T-cell (primary cell): ENCODE measurements around the gene SLC5A10. TPM values are rescaled to one million over a fixed set of nuclear protein-coding genes. Genes with fewer than 3 reads are reported as not detected.

Source experiments
- ATAC-seq, 4 experiments: fragments of 200-7000 bp in 3 of 4; fragments of 150-1000 bp in 1 of 4; cut with Tn5 transposase; replicated peaks in 1 of 4; 1 replicate in 3 of 4; 2 replicates in 1 of 4; pipeline ENCODE4 v1.10.0; 2021; ENCODE audit warnings: moderate library complexity in 3 of 4, mild to moderate bottlenecking in 2 of 4, moderate number of reproducible peaks in 1 of 4
- CTCF ChIA-PET, 2 donors: fragments of 300-600 bp; sonication (Branson Sonifier 250); formaldehyde crosslinking; loops; one replicate each; lab custom pipeline; 2022; ENCODE audit warnings: antibody characterized with exemption in 2 of 2; lab: Charles Lee
- POLR2A ChIA-PET, 2 donors: fragments of 300-600 bp; sonication (Branson Sonifier 250); formaldehyde crosslinking; loops; one replicate each; lab custom pipeline; 2022; ENCODE audit warnings: antibody characterized with exemption in 2 of 2; lab: Charles Lee
- DNase-seq, 35 experiments: peaks; one replicate each; pipeline versions ENCODE4 v3.0.0 to v3.0.0-alpha.2; 2013 to 2023
- H3K27ac ChIP-seq: one replicate; pipeline ENCODE4 v1.5.1; 2013; ENCODE audit warnings: low read length
- H3K27me3 ChIP-seq, 2 experiments: replicated peaks in 1 of 2; 1 replicate in 1 of 2; 2 replicates in 1 of 2; pipeline versions ENCODE4 v1.6.1 to v1.7.0; 2013; ENCODE audit warnings: low read length in 1 of 2, mixed read lengths in 1 of 2; ENCODE audit not compliant: control insufficient read depth in 2 of 2, insufficient read depth in 2 of 2; ENCODE audit errors: extremely low read depth in 1 of 2
- H3K36me3 ChIP-seq, 2 donors: 1 replicate in 1 of 2; 2 replicates in 1 of 2; pipeline versions ENCODE4 v1.6.1 to v1.7.0; 2013; ENCODE audit warnings: low read length in 1 of 2; ENCODE audit not compliant: control insufficient read depth in 2 of 2, insufficient read depth in 1 of 2; ENCODE audit errors: extremely low read depth in 1 of 2
- H3K4me1 ChIP-seq, 2 experiments: 1 replicate in 1 of 2; 2 replicates in 1 of 2; pipeline versions ENCODE4 v1.6.1 to v1.7.0; 2013; ENCODE audit warnings: low read length in 2 of 2, mixed read lengths in 1 of 2; ENCODE audit not compliant: insufficient read depth in 2 of 2, control insufficient read depth in 1 of 2; ENCODE audit errors: extremely low read depth in 1 of 2
- H3K4me3 ChIP-seq, 2 donors: 1 replicate in 1 of 2; 2 replicates in 1 of 2; pipeline versions ENCODE4 v1.5.1 to v1.7.0; 2013; ENCODE audit warnings: mild to moderate bottlenecking in 2 of 2, low read length in 1 of 2, moderate library complexity in 1 of 2; ENCODE audit not compliant: control insufficient read depth in 1 of 2; ENCODE audit errors: extremely low read depth in 1 of 2
- H3K9me3 ChIP-seq: 2 replicates; pipeline ENCODE4 v1.7.0; 2013
- H3K27ac Mint-ChIP-seq, 2 donors: one replicate each; pipeline ENCODE4 v1.8.0; 2020 to 2021; ENCODE audit warnings: mild to moderate bottlenecking in 2 of 2, mixed read lengths in 2 of 2
- H3K27me3 Mint-ChIP-seq, 2 donors: one replicate each; pipeline ENCODE4 v1.8.0; 2021 to 2022; ENCODE audit warnings: mixed read lengths in 2 of 2
- H3K36me3 Mint-ChIP-seq: one replicate; pipeline ENCODE4 v1.8.0; 2021; ENCODE audit warnings: mixed read lengths
- H3K4me1 Mint-ChIP-seq, 3 donors: one replicate each; pipeline ENCODE4 v1.8.0; 2020 to 2022; ENCODE audit warnings: mixed read lengths in 3 of 3, mild to moderate bottlenecking in 1 of 3
- H3K4me3 Mint-ChIP-seq, 3 donors: one replicate each; pipeline ENCODE4 v1.8.0; 2020 to 2022; ENCODE audit warnings: mild to moderate bottlenecking in 3 of 3, mixed read lengths in 3 of 3, moderate library complexity in 3 of 3
- H3K9me3 Mint-ChIP-seq, 3 donors: one replicate each; pipeline ENCODE4 v1.8.0; 2020 to 2022; ENCODE audit warnings: mixed read lengths in 3 of 3
- WGBS: methylation state at CpG from one replicate; pipeline ENCODE4 v1.1.5; 2013; ENCODE audit warnings: missing lambda C conversion rate; ENCODE audit not compliant: insufficient coverage; 5-methylcytosine and 5-hydroxymethylcytosine counted together
- total RNA-seq, 35 experiments: library from RNA in 6 of 35; stranded (reverse) in 6 of 35; fragments of 120-200 nt in 1 of 35; gene quantifications; one replicate each; pipeline versions ENCODE4 v1.2.1 to v1.2.4 and lab custom pipeline; 2013 to 2026

The SLC5A10 gene
- total RNA-seq, 5 donors from 2014 or later (not counting 1 experiment from before 2014, with no cell fraction given), result 0.09 TPM; not detected in 4

DNA sequence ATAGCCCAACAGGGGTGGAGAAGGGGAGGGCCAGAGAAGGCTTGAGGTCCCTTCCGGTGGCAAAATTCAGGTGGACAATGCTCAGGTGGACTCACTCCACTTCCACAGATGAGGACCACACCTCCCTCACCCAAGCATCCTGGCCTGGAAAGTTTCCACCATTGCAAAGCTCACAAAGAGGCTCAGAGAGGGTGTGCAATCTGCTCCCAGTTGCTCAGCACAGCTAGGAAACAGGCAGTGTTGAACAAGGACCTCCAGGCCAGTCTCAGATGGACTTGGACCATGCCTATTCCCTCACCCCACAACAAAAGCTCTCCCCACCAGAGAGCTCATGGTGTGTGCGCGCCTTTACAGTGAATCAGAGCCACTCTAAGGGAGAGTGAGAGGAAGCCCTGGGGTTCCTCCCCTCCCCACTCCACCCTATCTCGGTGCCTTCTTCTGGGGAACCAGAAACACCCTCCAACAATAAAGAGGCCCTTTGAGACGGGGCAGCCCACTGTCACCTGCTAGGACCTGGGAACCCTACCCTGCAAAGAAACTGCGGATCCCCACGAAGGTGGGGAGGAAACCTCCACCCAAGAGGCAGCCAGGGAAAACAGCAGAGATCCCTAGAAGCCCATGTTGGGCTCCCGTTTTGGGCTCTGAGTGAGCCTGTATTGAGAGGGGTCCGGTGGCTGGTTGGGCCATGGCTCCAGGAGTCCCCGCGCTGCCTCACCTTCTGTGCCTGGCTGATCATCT is 51.0 kb downstream of the SLC5A10 start:
- H3K27ac ChIP-seq, result no peak overlapping the region
- POLR2A ChIA-PET, result no interaction called here
- CTCF ChIA-PET, result interaction anchor here (0.6 kb wide), 2 partner anchors 21 to 58 kb away, joined by 3 to 4 read pairs; no protein-coding TSS in a partner anchor
- WGBS, result 78% methylated on average over 9 of the region's 11 CpGs
- H3K4me1 Mint-ChIP-seq, result peaks cover 28 to 39% (median 31%) of the 10 kb centered on the region in 3 donors
- H3K4me3 Mint-ChIP-seq, result peak overlapping the region; percentile 76 to 83 (median 82)
- peak overlapping the region in 1 of 2 donors; percentile 39 for H3K27ac Mint-ChIP-seq
- no peaks in the 10 kb centered on the region for H3K27me3 Mint-ChIP-seq
- H3K4me3 ChIP-seq, result peak overlapping the region; percentile 32 to 81
- no peaks in the 10 kb centered on the region for H3K9me3 Mint-ChIP-seq
- H3K9me3 ChIP-seq, result no peaks in the 10 kb centered on the region
- H3K27me3 ChIP-seq, result no peaks in the 10 kb centered on the region
- H3K4me1 ChIP-seq, result peaks cover 12 to 42% of the 10 kb centered on the region in 2 experiments
- DNase-seq, result peak in 6 of 35 experiments; percentile 7 to 35 (median 25)
- ATAC-seq, result peak in 3 of 4 experiments; percentile 25 to 35 (median 29)
- H3K36me3 Mint-ChIP-seq, result peaks cover 5% of the 10 kb centered on the region
- H3K36me3 ChIP-seq, result no peaks in the 10 kb centered on the region

DNA sequence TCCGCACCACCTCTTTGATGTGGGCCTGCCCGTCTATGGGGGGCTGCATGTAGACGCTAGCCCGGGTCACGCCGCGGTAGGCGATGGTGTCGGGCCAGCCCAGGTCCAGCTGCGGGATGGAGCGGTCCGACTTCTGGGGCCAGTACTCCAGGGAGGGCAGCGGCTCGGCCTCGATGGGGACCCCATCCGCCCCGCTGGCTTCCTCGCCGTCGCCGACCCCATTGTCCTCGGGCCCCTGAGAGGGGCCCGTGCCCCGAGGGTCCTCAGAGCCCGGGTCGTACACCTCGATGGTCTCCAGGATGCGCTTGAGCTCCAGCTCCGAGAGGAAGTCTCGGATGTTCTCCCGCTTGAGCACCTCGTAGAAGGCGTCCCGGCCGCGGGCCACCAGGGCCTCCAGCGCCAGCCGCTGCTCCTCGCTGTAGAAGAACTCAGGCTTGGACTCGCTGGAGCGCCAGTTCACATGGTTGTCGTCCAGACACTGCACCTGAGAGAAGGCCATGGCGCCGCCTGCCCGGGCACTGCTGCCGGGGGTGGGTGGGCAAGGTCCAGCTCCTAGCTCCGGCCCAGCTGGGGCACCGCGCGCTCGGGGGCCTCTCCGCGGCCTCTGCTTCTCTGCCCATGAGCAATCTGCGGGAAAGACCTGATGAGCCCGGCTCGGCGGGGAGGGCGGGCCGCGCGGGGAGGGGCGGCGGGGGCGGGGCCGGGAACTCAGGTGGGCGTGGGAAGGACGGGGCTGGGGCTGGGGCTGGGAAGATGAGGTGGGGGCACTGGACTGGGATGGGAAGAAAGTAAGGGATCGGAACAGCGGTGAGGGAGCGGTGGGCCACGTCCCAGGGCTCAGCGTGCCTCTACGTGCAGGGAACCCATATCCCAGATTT is 51.8 kb downstream of the SLC5A10 start:
- POLR2A ChIA-PET, result no interaction called here
- Mint-ChIP-seq H3K27me3 (no peaks in the 10 kb centered on the region), H3K4me3 (peak overlapping the region; percentile 82 to 89 (median 83)), H3K4me1 (peaks cover 28 to 39% (median 31%) of the 10 kb centered on the region in 3 donors), H3K9me3 (no peaks in the 10 kb centered on the region), H3K36me3 (peaks cover 5% of the 10 kb centered on the region), H3K27ac (peak overlapping the region; percentile 82 to 88)
- Histone ChIP-seq H3K9me3 (no peaks in the 10 kb centered on the region), H3K4me3 (peak overlapping the region; percentile 70 to 81), H3K27ac (peak overlapping the region; percentile 70), H3K27me3 (no peaks in the 10 kb centered on the region), H3K36me3 (no peaks in the 10 kb centered on the region), H3K4me1 (peaks cover 12 to 42% of the 10 kb centered on the region in 2 experiments)
- CTCF ChIA-PET, result interaction anchor here in 1 of 2 donors (1.5 kb wide), 1 partner anchor 43 kb away, joined by 3 read pairs; no protein-coding TSS in a partner anchor
- ATAC-seq (peak; percentile 7 to 31 (median 23)), DNase-seq (peak in 16 of 35 experiments; percentile 5 to 55 (median 21))
- WGBS, result 29% methylated on average over 55 of the region's 73 CpGs

DNA sequence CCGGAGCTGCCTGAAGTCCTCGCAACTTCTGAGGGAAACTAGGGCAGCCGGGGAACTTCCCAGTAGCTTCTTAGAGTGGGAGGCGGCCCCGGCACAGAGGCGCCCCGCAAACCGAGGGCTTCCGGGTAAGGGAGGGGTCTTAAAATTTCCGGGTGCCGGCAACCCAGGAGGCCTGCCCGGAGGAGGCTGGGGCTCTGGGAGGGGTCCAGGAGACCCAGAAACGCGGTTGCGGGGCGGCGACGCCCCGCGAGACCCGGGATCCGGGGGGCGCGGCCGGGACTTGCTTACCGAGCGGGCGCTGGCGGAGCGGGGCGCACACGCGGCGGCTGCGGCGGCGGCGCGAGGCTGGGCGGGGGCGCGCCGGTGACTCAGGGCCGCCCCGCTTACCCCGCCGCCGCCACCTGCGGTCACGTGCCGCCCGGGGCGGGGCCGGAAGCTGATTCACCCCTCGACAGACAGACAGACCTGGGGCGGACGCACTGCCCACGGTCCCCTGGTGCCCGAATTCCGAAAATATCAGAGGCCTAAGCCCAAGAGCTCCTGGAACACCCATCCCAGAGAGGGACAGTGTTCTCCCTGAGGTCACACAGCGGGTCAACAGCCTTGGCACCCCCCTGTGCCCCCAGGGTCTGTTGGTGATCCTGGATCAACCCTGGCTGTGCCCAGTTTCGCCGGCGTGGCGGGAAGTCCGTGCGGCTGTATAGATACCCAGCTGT is 52.6 kb downstream of the SLC5A10 start, which contains the start of gene FAM83G:
FAM83G (minus strand) TSS at position 344 of the 716 bp plus-strand sequence. CDS start 723 bp downstream, outside the sequence.
- peak; percentile 59 to 93 (median 74) for DNase-seq
- 9% methylated on average over 65 of the region's 67 CpGs for WGBS
- no peaks in the 10 kb centered on the region for H3K9me3 Mint-ChIP-seq
- H3K27ac Mint-ChIP-seq, result peak within 1 kb of the TSS; percentile 87 to 92
- H3K27ac ChIP-seq, result peak within 1 kb of the TSS; percentile 95
- no peaks in the 10 kb centered on the region for H3K36me3 ChIP-seq
- ChIA-PET CTCF (interaction anchor here in 1 of 2 donors (1.5 kb wide), 1 partner anchor 43 kb away, joined by 3 read pairs; no protein-coding TSS in a partner anchor), POLR2A (no interaction called here)
- peak within 1 kb of the TSS; percentile 82 to 89 (median 83) for H3K4me3 Mint-ChIP-seq
- H3K4me1 ChIP-seq, result peaks cover 12 to 42% of the 10 kb centered on the region in 2 experiments
- peaks cover 5% of the 10 kb centered on the region for H3K36me3 Mint-ChIP-seq
- H3K27me3 ChIP-seq, result no peaks in the 10 kb centered on the region
- H3K9me3 ChIP-seq, result no peaks in the 10 kb centered on the region
- H3K4me3 ChIP-seq, result peak within 1 kb of the TSS; percentile 70 to 81
- peak; percentile 83 to 87 (median 85) for ATAC-seq
- H3K27me3 Mint-ChIP-seq, result no peaks in the 10 kb centered on the region
- H3K4me1 Mint-ChIP-seq, result peaks cover 28 to 39% (median 31%) of the 10 kb centered on the region in 3 donors

DNA sequence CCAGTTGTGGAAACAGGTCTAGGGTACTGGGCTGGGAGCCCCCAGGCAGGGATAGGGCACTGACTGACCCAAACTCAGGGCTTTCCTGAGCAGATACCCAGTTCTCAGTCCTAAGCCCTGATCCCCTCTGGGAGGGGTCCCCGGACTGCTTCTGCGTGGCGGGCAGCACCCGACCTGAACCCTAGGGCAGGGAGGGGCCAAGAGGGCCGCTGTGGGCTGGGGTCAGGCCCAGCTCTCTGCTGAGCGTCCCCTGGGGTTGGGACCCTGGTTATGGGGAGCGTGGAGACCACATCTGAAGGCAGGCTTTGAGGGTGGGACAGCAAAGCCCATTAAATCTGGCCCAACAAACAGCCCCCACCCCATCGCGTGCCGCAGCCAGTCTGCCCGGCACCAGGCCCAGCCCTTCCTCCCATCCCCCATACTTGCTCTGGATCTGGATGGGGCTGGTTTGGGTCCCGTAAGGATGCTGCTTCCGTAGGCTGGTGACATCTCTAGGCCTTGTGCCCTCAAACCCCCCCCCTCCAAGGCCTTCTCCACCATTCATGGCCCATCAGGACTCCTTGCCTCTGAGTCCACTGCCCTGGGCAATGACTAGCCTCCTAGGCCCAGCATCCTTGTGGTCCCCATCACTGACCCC is 53.3 kb downstream of the SLC5A10 start:
- H3K27ac ChIP-seq, result peak overlapping the region; percentile 95
- Mint-ChIP-seq H3K9me3 (no peaks in the 10 kb centered on the region), H3K27ac (peak overlapping the region; percentile 87 to 92), H3K4me1 (peaks cover 28 to 39% (median 31%) of the 10 kb centered on the region in 3 donors), H3K4me3 (peak overlapping the region; percentile 62 to 82 (median 71)), H3K27me3 (no peaks in the 10 kb centered on the region), H3K36me3 (peaks cover 5% of the 10 kb centered on the region)
- POLR2A ChIA-PET, result interaction anchor here in 1 of 2 donors (0.5 kb wide), 1 partner anchor 66 kb away, joined by 3 read pairs; no protein-coding TSS in a partner anchor
- DNase-seq (peak in 1 of 35 experiments; percentile 18), ATAC-seq (peak in 2 of 4 experiments; percentile 3 to 6)
- H3K27me3 ChIP-seq, result no peaks in the 10 kb centered on the region
- H3K9me3 ChIP-seq, result no peaks in the 10 kb centered on the region
- CTCF ChIA-PET, result interaction anchor here in 1 of 2 donors (1.5 kb wide), 1 partner anchor 44 kb away, joined by 3 read pairs; no protein-coding TSS in a partner anchor
- H3K4me3 ChIP-seq, result peak overlapping the region in 1 of 2 donors; percentile 81
- peaks cover 12 to 42% of the 10 kb centered on the region in 2 experiments for H3K4me1 ChIP-seq
- H3K36me3 ChIP-seq, result no peaks in the 10 kb centered on the region
- 97% methylated on average over 5 of the region's 13 CpGs for WGBS

DNA sequence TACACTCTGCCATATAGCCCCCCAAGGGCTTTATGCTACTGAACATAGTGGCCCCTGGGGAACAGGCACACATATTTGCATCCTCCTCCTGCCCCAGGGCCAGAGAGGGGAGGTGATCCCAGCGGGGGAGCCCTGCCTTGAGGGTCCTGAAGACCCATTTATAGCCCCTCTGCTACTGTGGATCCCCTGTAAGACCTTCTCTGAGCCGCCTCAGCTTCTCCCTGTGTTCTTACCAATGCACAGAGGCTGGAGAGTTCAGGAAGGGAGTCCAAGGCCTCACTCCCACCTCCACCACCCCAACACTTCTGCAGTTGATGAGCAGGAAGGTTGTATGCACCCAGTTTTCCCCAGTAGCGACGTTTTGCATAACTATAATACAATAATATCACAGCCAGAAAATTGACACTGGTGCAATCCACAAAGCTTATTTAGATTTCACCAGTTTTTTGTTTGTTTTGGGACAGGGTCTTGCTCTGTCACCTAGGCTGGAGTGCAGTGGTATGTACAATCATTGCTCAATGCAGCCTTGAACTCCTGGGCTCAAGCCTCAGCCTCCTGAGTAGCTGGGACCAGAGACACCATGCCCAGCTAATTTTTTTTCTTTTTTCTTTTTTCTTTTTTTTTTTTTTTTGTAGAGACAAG is 53.9 kb downstream of the SLC5A10 start:
- H3K9me3 ChIP-seq, result no peaks in the 10 kb centered on the region
- peaks cover 24 to 36% (median 26%) of the 10 kb centered on the region in 3 donors for H3K4me1 Mint-ChIP-seq
- no peak overlapping the region for H3K4me3 ChIP-seq
- ATAC-seq, result no peak
- peak overlapping the region; percentile 87 to 92 for H3K27ac Mint-ChIP-seq
- H3K27me3 Mint-ChIP-seq, result no peaks in the 10 kb centered on the region
- peak overlapping the region; percentile 95 for H3K27ac ChIP-seq
- POLR2A ChIA-PET, result interaction anchor here in 1 of 2 donors (0.5 to 0.6 kb wide), 2 partner anchors 12 to 67 kb away, joined by 3 read pairs; no protein-coding TSS in a partner anchor
- 100% methylated on average over 1 of the region's 4 CpGs for WGBS
- no peaks in the 10 kb centered on the region for H3K9me3 Mint-ChIP-seq
- peak in 1 of 35 experiments; percentile 14 for DNase-seq
- H3K36me3 Mint-ChIP-seq, result peaks cover 5% of the 10 kb centered on the region
- peak overlapping the region; percentile 49 to 59 (median 53) for H3K4me3 Mint-ChIP-seq
- H3K36me3 ChIP-seq, result no peaks in the 10 kb centered on the region
- CTCF ChIA-PET, result no interaction called here
- no peaks in the 10 kb centered on the region for H3K27me3 ChIP-seq
- peaks cover 12 to 41% of the 10 kb centered on the region in 2 experiments for H3K4me1 ChIP-seq
